Jurkat, Clone E6-1 (cell line): ENCODE data around the gene USH1G.
"Not testable (repeated sequence)": the region's sequence is repeated elsewhere in the genome, so short reads cannot be mapped to it uniquely, and the experiment has no call there.

Experiments used
- DNase-seq: peaks from one replicate; pipeline ENCODE4 v3.0.0-alpha.2; 2011; ENCODE audit warnings: low read depth, low spot score
- H3K4me3 ChIP-seq: 2 replicates; pipeline ENCODE4 v1.5.1; 2011; ENCODE audit warnings: mild to moderate bottlenecking, low read length, control low read depth, moderate library complexity

USH1G gene

GRCh38 chr17:74882517-74883240, 40.4 kb downstream of the USH1G start:
- H3K4me3 ChIP-seq: no peak overlapping the region
- no peak for DNase-seq

GRCh38 chr17:74881073-74881472, 42.0 kb downstream of the USH1G start:
- no peak for DNase-seq
- no peak overlapping the region for H3K4me3 ChIP-seq

- no peak for DNase-seq
- H3K4me3 ChIP-seq: no peak overlapping the region
Observed at GRCh38 chr17:74879308-74879707, 43.7 kb downstream of the USH1G start.

DNA sequence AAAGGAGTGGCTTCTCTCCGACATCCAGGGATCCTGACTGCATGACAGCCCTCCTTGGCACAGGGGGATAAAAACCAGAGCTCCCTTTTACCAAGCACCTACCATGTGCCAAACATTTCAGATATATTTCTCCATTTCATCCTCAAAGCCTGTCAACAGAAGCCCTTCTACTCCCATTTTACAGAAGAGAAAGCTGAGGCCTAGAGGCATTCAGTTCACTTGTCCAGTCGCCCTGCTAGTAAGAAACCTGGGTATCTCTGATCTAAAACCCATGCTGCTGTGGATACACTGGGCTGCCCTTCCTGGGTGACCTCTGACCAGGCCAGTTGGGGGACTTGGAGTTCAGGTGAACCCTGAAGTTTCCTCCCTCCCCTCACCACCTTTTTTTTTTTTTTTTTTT, 44.4 kb downstream of the USH1G start:
- DNase-seq: no peak
- no peak overlapping the region for H3K4me3 ChIP-seq

GRCh38 chr17:74877592-74878548, 45.2 kb downstream of the USH1G start:
- H3K4me3 ChIP-seq: no peak overlapping the region
- no peak for DNase-seq

- DNase-seq: peak; percentile 85
- no peak overlapping the region for H3K4me3 ChIP-seq
Observed at GRCh38 chr17:74875977-74876593, 47.0 kb downstream of the USH1G start.

- DNase-seq: no peak
- no peak overlapping the region for H3K4me3 ChIP-seq
Observed at GRCh38 chr17:74875155-74875976, 47.7 kb downstream of the USH1G start.

DNA sequence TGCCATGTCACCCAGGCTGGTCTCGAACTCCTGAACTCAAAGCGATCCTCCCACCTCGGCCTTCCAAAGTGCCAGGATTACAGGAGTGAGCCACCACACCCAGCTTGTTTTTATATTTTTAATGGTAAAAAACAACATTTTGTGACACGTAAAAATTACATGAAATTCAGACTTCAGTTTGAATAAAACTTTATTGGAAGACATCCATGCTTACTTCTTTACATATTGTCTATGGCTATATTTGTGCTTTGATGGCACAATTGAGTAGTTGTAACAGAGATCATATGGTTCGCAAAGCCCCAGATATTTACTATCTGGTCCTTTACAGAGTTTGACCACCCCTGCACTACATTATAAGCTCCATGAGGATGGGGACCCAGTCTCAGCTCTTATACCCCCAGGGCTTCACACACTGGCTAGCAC, 48.4 kb downstream of the USH1G start:
- H3K4me3 ChIP-seq: no peak overlapping the region
- DNase-seq: no peak

DNA sequence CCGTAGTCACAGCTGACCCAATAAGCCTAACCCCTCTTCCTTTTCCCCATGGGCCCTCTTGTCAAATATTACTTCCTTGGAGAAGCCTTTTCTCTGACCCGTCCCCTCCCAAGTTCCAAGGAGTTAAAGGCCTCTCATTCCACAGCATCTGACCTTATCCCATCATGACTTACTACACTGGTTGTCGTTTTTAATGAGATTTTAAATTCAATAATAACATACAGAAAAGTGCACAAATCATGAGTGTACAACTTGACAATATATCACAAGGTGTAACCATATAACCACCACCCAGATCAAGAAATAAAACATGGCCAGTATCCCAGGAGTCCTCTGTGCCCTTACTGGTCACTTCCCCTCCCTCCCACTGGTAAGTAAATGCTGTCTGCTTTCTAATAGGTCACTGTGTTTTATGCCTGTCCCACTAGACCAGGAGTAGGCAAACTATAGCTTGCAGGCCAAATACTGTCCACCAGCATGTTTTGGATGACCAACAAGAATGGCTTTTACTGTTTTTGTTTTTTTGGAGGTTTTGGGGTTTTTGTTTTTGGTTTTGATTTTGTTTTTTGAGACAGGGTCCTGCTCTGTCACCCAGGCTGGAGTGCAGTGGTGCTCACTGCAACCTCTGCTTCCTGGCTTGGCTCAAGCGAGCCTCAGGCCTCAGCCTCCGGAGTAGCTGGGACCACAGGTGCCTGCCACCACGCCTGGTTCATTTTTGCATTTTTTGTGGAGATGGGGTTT, 49.0 kb downstream of the USH1G start:
- DNase-seq: no peak
- H3K4me3 ChIP-seq: peak overlapping the region; percentile 82

DNA sequence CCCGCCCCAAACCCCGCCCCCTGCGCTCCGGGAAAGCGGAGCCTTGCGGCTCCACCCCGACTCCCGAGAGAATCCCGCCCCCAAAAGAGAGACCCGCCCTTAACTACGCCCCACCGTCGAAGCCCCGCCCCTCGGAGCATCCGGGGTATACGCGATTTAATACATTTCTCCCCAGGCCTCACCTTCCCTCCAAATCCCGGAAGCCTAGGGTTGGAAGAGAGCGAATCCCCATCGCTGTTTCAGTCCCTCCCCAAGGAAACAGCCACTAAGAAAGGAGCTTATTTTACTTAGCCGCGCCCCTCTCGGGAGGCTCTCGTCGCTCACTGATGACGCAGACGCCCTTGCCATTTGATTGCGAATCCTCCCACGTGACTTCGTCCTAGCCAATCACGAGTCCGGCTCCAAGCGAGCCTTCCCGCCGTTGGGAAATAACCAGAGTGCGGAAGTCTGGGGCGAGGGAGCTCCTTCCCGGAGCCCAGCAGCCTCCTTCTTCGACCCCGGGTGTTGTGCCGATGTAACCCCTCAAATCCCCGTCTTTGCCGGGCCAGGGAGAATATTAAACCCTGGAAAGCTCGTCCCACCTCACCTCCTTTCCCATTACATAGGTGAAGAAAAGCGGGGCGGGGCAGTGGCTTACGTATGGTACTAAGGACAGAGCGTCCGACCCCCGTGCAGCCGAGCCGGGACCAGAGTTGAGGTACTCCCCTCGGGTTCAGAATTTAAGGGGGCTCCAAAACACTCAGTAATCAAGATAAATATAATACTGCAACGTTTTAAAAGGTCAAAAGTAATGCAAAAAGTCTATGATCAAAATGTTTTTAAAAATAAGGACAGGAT, 49.8 kb downstream of the USH1G start:
- H3K4me3 ChIP-seq: peak overlapping the region; percentile 82
- peak; percentile 100 for DNase-seq

- DNase-seq: no peak
- peak within 1 kb of the TSS; percentile 82 for H3K4me3 ChIP-seq
Observed at GRCh38 chr17:74872313-74873036, 50.6 kb downstream of the USH1G start, which contains the start of gene FDXR. TSS of gene FDXR (minus strand) at chr17:74872994. CDS start at chr17:74872944, 50 bp downstream.

DNA sequence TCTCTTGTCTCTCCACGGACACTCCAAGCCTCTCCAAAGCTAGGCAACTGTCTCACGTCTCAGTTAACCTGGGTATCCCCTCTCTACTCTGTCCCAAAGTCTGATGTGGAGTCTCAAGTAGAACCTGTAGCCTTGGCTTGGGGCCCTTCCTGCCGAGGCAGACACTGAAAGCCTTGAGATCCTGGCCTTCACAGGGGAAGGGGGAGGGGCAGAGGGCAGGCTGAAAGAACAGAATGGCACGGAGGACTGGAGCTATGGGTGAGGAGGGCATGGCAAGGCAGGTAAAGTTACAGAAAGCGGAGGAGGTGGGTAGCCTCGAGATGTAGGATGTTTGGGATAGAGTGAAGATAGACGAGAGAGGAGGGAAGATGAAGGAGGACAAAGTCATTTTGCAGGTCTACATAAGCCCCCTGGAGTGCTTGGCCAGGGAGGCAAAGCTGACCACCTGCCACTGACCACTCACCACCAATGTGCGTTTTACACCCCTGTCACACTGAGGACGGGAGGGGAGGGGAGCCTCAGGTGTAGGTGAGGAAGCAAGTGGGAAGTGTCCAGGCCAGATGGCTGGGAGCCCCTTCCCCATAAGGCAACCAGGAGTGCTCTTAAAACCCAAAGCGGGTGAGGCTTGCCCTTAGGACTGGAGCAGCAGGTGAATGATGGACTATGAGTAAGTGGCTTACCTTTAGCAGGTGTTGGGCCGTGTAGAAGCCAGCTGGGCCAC, 51.5 kb downstream of the USH1G start:
- DNase-seq: no peak
- no peak overlapping the region for H3K4me3 ChIP-seq

- H3K4me3 ChIP-seq: no peak overlapping the region
- no peak for DNase-seq
Observed at GRCh38 chr17:74870512-74870911, 52.5 kb downstream of the USH1G start.

DNA sequence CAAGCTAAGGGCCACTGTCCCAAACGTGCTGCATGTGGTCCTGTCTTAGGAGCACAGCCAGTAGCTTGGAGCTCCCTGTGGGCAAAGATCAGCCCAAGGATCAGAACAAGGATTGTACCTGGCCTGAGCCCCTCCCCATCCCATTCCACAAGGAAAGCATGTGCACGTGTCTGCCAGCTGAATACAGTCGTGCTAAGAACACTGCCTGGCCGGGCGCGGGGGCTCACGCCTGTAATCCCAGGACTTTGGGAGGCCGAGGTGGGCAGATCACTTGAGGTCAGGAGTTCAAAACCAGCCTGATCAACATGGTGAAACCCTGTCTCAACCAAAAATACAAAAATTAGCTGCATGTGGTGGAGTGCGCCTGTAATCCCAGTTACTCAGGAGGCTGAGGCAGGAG, 53.0 kb downstream of the USH1G start:
- DNase-seq: not testable (repeated sequence)

GRCh38 chr17:74868908-74869255, 54.2 kb downstream of the USH1G start:
- no peak for DNase-seq
- no peak overlapping the region for H3K4me3 ChIP-seq

More for the DNA sequence above, 53.0 kb downstream of the USH1G start:
- not testable (repeated sequence) for H3K4me3 ChIP-seq

- no peak overlapping the region for H3K4me3 ChIP-seq
- no peak for DNase-seq
Observed at GRCh38 chr17:74868251-74868907, 54.7 kb downstream of the USH1G start.
